Measurements from ENCODE around the gene CRIP1.

Gene CRIP1

GRCh38 chr14:105474483-105475268 is 12.0 kb upstream of the CRIP1 start, which contains the start of gene CRIP2:
Gene CRIP2, plus strand, starts transcription at chr14:105474821. Its CDS starts 42 bp downstream, at chr14:105474863.
- TF ChIP-seq CTCF (IDR thresholded peaks at IDR 0.05; ENCODE audit: low read depth, low read length), result no peak
- Histone ChIP-seq H3K27me3 (no peaks in the 10 kb centered on the region), H3K36me3 (peaks cover 4% of the 10 kb centered on the region), H3K4me1 (peaks cover 41% of the 10 kb centered on the region), H3K9me3 (no peaks in the 10 kb centered on the region), H3K4me3 (ENCODE audit: low read depth, low read length) (peak within 1 kb of the TSS; percentile 67)
- peak; percentile 80 for DNase-seq

GRCh38 chr14:105475269-105476096 is 11.2 kb upstream of the CRIP1 start:
- Histone ChIP-seq H3K9me3 (no peaks in the 10 kb centered on the region), H3K36me3 (peaks cover 7% of the 10 kb centered on the region), H3K4me3 (ENCODE audit: low read depth, low read length) (peak overlapping the region; percentile 67), H3K27me3 (no peaks in the 10 kb centered on the region), H3K4me1 (peaks cover 43% of the 10 kb centered on the region)
- TF ChIP-seq CTCF (IDR thresholded peaks at IDR 0.05; ENCODE audit: low read depth, low read length), result no peak
- peak; percentile 76 for DNase-seq

- Histone ChIP-seq H3K9me3 (no peaks in the 10 kb centered on the region), H3K4me3 (ENCODE audit: low read depth, low read length) (peak overlapping the region; percentile 67), H3K27me3 (no peaks in the 10 kb centered on the region), H3K4me1 (peaks cover 37% of the 10 kb centered on the region), H3K36me3 (peaks cover 7% of the 10 kb centered on the region)
- no peak for TF ChIP-seq CTCF (IDR thresholded peaks at IDR 0.05; ENCODE audit: low read depth, low read length)
- peak; percentile 60 for DNase-seq
Measured at GRCh38 chr14:105476097-105476830, 10.4 kb upstream of the CRIP1 start.

GRCh38 chr14:105476831-105477659 is 9.6 kb upstream of the CRIP1 start:
- DNase-seq, result peak; percentile 64
- TF ChIP-seq CTCF (IDR thresholded peaks at IDR 0.05; ENCODE audit: low read depth, low read length), result no peak
- peaks cover 7% of the 10 kb centered on the region for H3K36me3 ChIP-seq
- H3K27me3 ChIP-seq, result no peaks in the 10 kb centered on the region
- peak overlapping the region; percentile 67 for H3K4me3 ChIP-seq (ENCODE audit: low read depth, low read length)
- peaks cover 33% of the 10 kb centered on the region for H3K4me1 ChIP-seq
- H3K9me3 ChIP-seq, result no peaks in the 10 kb centered on the region

- Histone ChIP-seq H3K9me3 (no peaks in the 10 kb centered on the region), H3K4me3 (ENCODE audit: low read depth, low read length) (no peak overlapping the region; the same call in 1 of the 2 replicates), H3K36me3 (peaks cover 7% of the 10 kb centered on the region), H3K27me3 (no peaks in the 10 kb centered on the region), H3K4me1 (peaks cover 32% of the 10 kb centered on the region)
- no peak for DNase-seq
- TF ChIP-seq CTCF (IDR thresholded peaks at IDR 0.05; ENCODE audit: low read depth, low read length), result no peak
Measured at GRCh38 chr14:105477660-105478397, 8.9 kb upstream of the CRIP1 start.

All from BE2C (cell line).